Neural cell (in vitro differentiated cells): ENCODE measurements around the gene IRF2BPL.

Experiments used
- CTCF ChIP-seq: fragments of 450-650 bp; IDR thresholded peaks from 2 replicates; pipeline ENCODE4 v1.5.1; 2014; ENCODE audit warnings: antibody characterized with exemption, mild to moderate bottlenecking, moderate library complexity; ENCODE audit not compliant: poor library complexity, severe bottlenecking
- EP300 ChIP-seq: fragments of 450-650 bp; conservative IDR thresholded peaks from 2 replicates; pipeline ENCODE4 v1.6.1; 2014; ENCODE audit warnings: antibody characterized with exemption, mild to moderate bottlenecking, moderate library complexity; ENCODE audit not compliant: poor library complexity, severe bottlenecking
- EZH2 ChIP-seq: fragments of 200-600, 300-800 bp; shearing (Covaris generic), sonication (generic); IDR thresholded peaks from 2 replicates; pipeline ENCODE4 v1.6.1; 2014; ENCODE audit warnings: antibody characterized with exemption, low read length, borderline replicate concordance, mild to moderate bottlenecking; ENCODE audit not compliant: insufficient read depth, poor library complexity, severe bottlenecking
- POLR2AphosphoS5 ChIP-seq: IDR thresholded peaks from 2 replicates; pipeline ENCODE4 v1.6.1; 2012
- REST ChIP-seq: IDR thresholded peaks from 2 replicates; pipeline ENCODE4 v1.6.1; 2012; ENCODE audit warnings: borderline replicate concordance
- SMC3 ChIP-seq: fragments of 450-650 bp; conservative IDR thresholded peaks from 2 replicates; pipeline ENCODE4 v1.6.1; 2014; ENCODE audit warnings: antibody characterized with exemption, mild to moderate bottlenecking, moderate library complexity; ENCODE audit not compliant: poor library complexity
- TAF1 ChIP-seq: IDR thresholded peaks from 2 replicates; pipeline ENCODE4 v1.6.1; 2012; ENCODE audit warnings: low read depth

GRCh38 chr14:77007975-77008421 is 20.5 kb downstream of the IRF2BPL start:
- TF ChIP-seq CTCF (no peak), REST (no peak), POLR2AphosphoS5 (no peak), SMC3 (no peak), TAF1 (no peak), EZH2 (no peak), EP300 (no peak)
